ENCODE measurements around the gene PDRG1. TPM values are rescaled to one million over a fixed set of nuclear protein-coding genes. Genes with fewer than 3 reads are reported as not detected.
A peak's percentile ranks its signal among the peaks of the same experiment; 100 is the strongest.

The PDRG1 gene
- total and polyA plus RNA-seq, 12 donors: 6.4 to 12.8 (median 7.5) TPM

- H3K4me1 ChIP-seq: peaks cover 0 to 10% (median 0%) of the 10 kb centered on the region in 9 donors
- peak within 1 kb of the TSS in 5 of 10 donors; percentile 13 to 41 (median 29) for H3K4me3 ChIP-seq
- H3K36me3 ChIP-seq: no peaks in the 10 kb centered on the region
- no peak for TF ChIP-seq CTCF (IDR thresholded peaks at IDR 0.05)
- no peak for ATAC-seq
- no peak for DNase-seq
- intact Hi-C loops (cut with DNase I): loop anchor here in 1 of 10 donors (10.0 kb wide), 1 partner anchor 57 kb away; no protein-coding TSS in a partner anchor
- no peak within 1 kb of the TSS for H3K27ac ChIP-seq
- H3K27me3 ChIP-seq: peaks cover 7 to 62% (median 52%) of the 10 kb centered on the region in 7 donors
- H3K9me3 ChIP-seq: no peaks in the 10 kb centered on the region
- whole genome bisulfite sequencing, 2 donors: 1 to 2% methylated on average over 16 to 38 of the region's 38 CpGs
These were observed 16.0 kb upstream of the PDRG1 start, which contains the start of gene XKR7 for GRCh38 chr20:31967830-31968249. Gene XKR7, plus strand, starts transcription at chr20:31968151. Its CDS starts 25 bp downstream, at chr20:31968176.

- peaks cover 7 to 60% (median 52%) of the 10 kb centered on the region in 7 donors for H3K27me3 ChIP-seq
- 7 to 8% methylated on average over 5 of the region's 5 CpGs for WGBS, 2 donors
- TF ChIP-seq CTCF (IDR thresholded peaks at IDR 0.05): no peak
These were observed 15.3 kb upstream of the PDRG1 start for GRCh38 chr20:31966991-31967655.

GRCh38 chr20:31963889-31964288 lies 12.0 kb upstream of the PDRG1 start:
- H3K27me3 ChIP-seq: peaks cover 7 to 47% (median 39%) of the 10 kb centered on the region in 7 donors
- intact Hi-C loops (cut with DNase I): loop anchor here in 1 of 10 donors (10.0 kb wide), 1 partner anchor 61 kb away; no protein-coding TSS in a partner anchor

More at GRCh38 chr20:31966991-31967655, 15.3 kb upstream of the PDRG1 start:
- H3K36me3 ChIP-seq: no peaks in the 10 kb centered on the region
- H3K4me3 ChIP-seq: no peak overlapping the region
- intact Hi-C loops (cut with DNase I): loop anchor here in 1 of 10 donors (10.0 kb wide), 1 partner anchor 58 kb away; no protein-coding TSS in a partner anchor
- H3K4me1 ChIP-seq: peaks cover 0 to 10% (median 0%) of the 10 kb centered on the region in 9 donors
- H3K9me3 ChIP-seq: no peaks in the 10 kb centered on the region
- H3K27ac ChIP-seq: no peak overlapping the region
- DNase-seq (no peak), ATAC-seq (no peak)

More at GRCh38 chr20:31963889-31964288, 12.0 kb upstream of the PDRG1 start:
- no peak overlapping the region for H3K4me3 ChIP-seq
- no peaks in the 10 kb centered on the region for H3K9me3 ChIP-seq
- 64 to 72% methylated on average over 6 of the region's 6 CpGs for WGBS, 2 donors
- H3K4me1 ChIP-seq: peaks cover 0 to 10% (median 0%) of the 10 kb centered on the region in 9 donors
- no peak for ATAC-seq
- no peaks in the 10 kb centered on the region for H3K36me3 ChIP-seq
- TF ChIP-seq CTCF (IDR thresholded peaks at IDR 0.05): no peak
- DNase-seq: no peak
- H3K27ac ChIP-seq: no peak overlapping the region
